Naive thymus-derived CD4-positive, alpha-beta T cell (primary cell): Measurements from ENCODE around the gene LY9. TPM values are rescaled to one million over a fixed set of nuclear protein-coding genes. Genes with fewer than 3 reads are reported as not detected.
A peak's percentile ranks its signal among the peaks of the same experiment; 100 is the strongest.

Experiments used
- ATAC-seq: fragments of 150-1000 bp; cut with Tn5 transposase; 2 replicates; pipeline ENCODE4 v1.10.0; 2021; ENCODE audit warnings: mild to moderate bottlenecking, moderate library complexity
- CTCF ChIA-PET: fragments of 350-600 bp; sonication (Branson Sonifier 250); formaldehyde crosslinking; loops from one replicate; lab custom pipeline; 2021; ENCODE audit warnings: antibody characterized with exemption; lab: Charles Lee
- POLR2A ChIA-PET: fragments of 350-600 bp; sonication (Branson Sonifier 250); formaldehyde crosslinking; loops from one replicate; lab custom pipeline; 2021; ENCODE audit warnings: antibody characterized with exemption, inconsistent platforms; lab: Charles Lee
- DNase-seq, 9 donors: peaks; one replicate each; pipeline versions ENCODE4 v3.0.0 to v3.0.0-alpha.2; 2020 to 2022; ENCODE audit warnings: mixed read lengths in 1 of 9
- H3K27ac ChIP-seq: one replicate; pipeline ENCODE4 v1.7.0; 2013; ENCODE audit warnings: mild to moderate bottlenecking, low read depth, low read length, moderate library complexity
- H3K27me3 ChIP-seq, 2 donors: one replicate each; pipeline ENCODE4 v1.7.0; 2013; ENCODE audit warnings: low read length in 2 of 2, mild to moderate bottlenecking in 2 of 2, moderate library complexity in 2 of 2; ENCODE audit not compliant: control insufficient read depth in 2 of 2, insufficient read depth in 2 of 2
- H3K36me3 ChIP-seq, 3 experiments: 1 replicate in 2 of 3; 2 replicates in 1 of 3; pipeline ENCODE4 v1.7.0; 2013; ENCODE audit warnings: low read length in 3 of 3, mild to moderate bottlenecking in 3 of 3, moderate library complexity in 1 of 3; ENCODE audit not compliant: insufficient read depth in 3 of 3, control insufficient read depth in 2 of 3
- H3K4me1 ChIP-seq, 2 donors: one replicate each; pipeline ENCODE4 v1.7.0; 2013; ENCODE audit warnings: low read length in 2 of 2, mild to moderate bottlenecking in 2 of 2, moderate library complexity in 1 of 2; ENCODE audit not compliant: control insufficient read depth in 2 of 2, insufficient read depth in 2 of 2
- H3K4me3 ChIP-seq: 2 replicates; pipeline ENCODE4 v1.7.0; 2013; ENCODE audit warnings: mild to moderate bottlenecking, low read length
- H3K9me3 ChIP-seq, 3 experiments: 1 replicate in 2 of 3; 2 replicates in 1 of 3; pipeline ENCODE4 v1.7.0; 2013; ENCODE audit warnings: low read length in 3 of 3; ENCODE audit not compliant: control insufficient read depth in 2 of 3
- H3K27ac Mint-ChIP-seq, 9 donors: one replicate each; pipeline ENCODE4 v1.8.0; 2020 to 2022; ENCODE audit warnings: mixed read lengths in 9 of 9, mild to moderate bottlenecking in 8 of 9, moderate library complexity in 5 of 9, inconsistent platforms in 2 of 9
- H3K27me3 Mint-ChIP-seq, 5 donors: one replicate each; pipeline ENCODE4 v1.8.0; 2021 to 2022; ENCODE audit warnings: mixed read lengths in 5 of 5, mild to moderate bottlenecking in 1 of 5
- H3K36me3 Mint-ChIP-seq, 5 donors: one replicate each; pipeline ENCODE4 v1.8.0; 2020 to 2022; ENCODE audit warnings: mixed read lengths in 5 of 5, mild to moderate bottlenecking in 3 of 5, inconsistent platforms in 1 of 5
- H3K4me1 Mint-ChIP-seq, 7 donors: one replicate each; pipeline ENCODE4 v1.8.0; 2020 to 2022; ENCODE audit warnings: mixed read lengths in 7 of 7, mild to moderate bottlenecking in 3 of 7, inconsistent platforms in 1 of 7
- H3K4me3 Mint-ChIP-seq, 10 donors: one replicate each; pipeline ENCODE4 v1.8.0; 2020 to 2022; ENCODE audit warnings: mild to moderate bottlenecking in 10 of 10, mixed read lengths in 10 of 10, moderate library complexity in 6 of 10, inconsistent platforms in 2 of 10
- H3K9me3 Mint-ChIP-seq, 11 donors: one replicate each; pipeline ENCODE4 v1.8.0; 2020 to 2022; ENCODE audit warnings: mixed read lengths in 11 of 11, mild to moderate bottlenecking in 4 of 11, inconsistent platforms in 1 of 11, moderate library complexity in 1 of 11
- intact Hi-C, 2 donors: fragments of 100-400 bp; cut with micrococcal nuclease; formaldehyde crosslinking; loops; one replicate each; pipeline ENCODE4 v1.15.1; 2023
- polyA plus RNA-seq, 2 donors: library from polyadenylated mRNA; unstranded; fragments of 300-500 nt; fragmentation: Illumina TruSeq; gene quantifications; one replicate each; pipeline ENCODE4 v1.2.3, GENCODE V29; 2021
- total RNA-seq, 6 experiments: library from RNA in 5 of 6; stranded (reverse) in 5 of 6; gene quantifications; 1 replicate in 5 of 6; 2 replicates in 1 of 6; pipeline ENCODE4 v1.2.3 and lab custom pipeline; 2021 to 2026

LY9 gene
- total and polyA plus RNA-seq, 7 experiments from 2014 or later: 5.6 to 225 (median 140) TPM

GRCh38 chr1:160776178-160776577 is 19.8 kb upstream of the LY9 start:
- peaks cover 0 to 3% (median 0%) of the 10 kb centered on the region in 5 donors for H3K36me3 Mint-ChIP-seq
- H3K9me3 Mint-ChIP-seq: peaks cover 0 to 2% (median 0%) of the 10 kb centered on the region in 11 donors
- H3K36me3 ChIP-seq: no peaks in the 10 kb centered on the region
- H3K9me3 ChIP-seq: no peaks in the 10 kb centered on the region
- H3K4me3 ChIP-seq: no peak overlapping the region
- H3K4me1 Mint-ChIP-seq: peaks cover 8 to 33% (median 14%) of the 10 kb centered on the region in 7 donors
- H3K27me3 Mint-ChIP-seq: no peaks in the 10 kb centered on the region
- no peaks in the 10 kb centered on the region for H3K27me3 ChIP-seq
- H3K27ac Mint-ChIP-seq: peak overlapping the region in 1 of 9 donors; percentile 75
- ATAC-seq (no peak), DNase-seq (no peak)
- no peak overlapping the region for H3K27ac ChIP-seq
- POLR2A ChIA-PET: interaction anchor here (0.9 to 1.3 kb wide), 4 partner anchors 11 to 68 kb away, joined by 3 to 6 read pairs (median 3); partner anchors contain the start of gene LY9
- intact Hi-C loops: loop anchor here in 1 of 2 donors (2.0 to 5.0 kb wide), 2 partner anchors 111 to 175 kb away; partner anchors contain the start of gene ITLN1
- no peaks in the 10 kb centered on the region for H3K4me1 ChIP-seq
- CTCF ChIA-PET: interaction anchor here (1.2 to 4.8 kb wide), 15 partner anchors 8 to 177 kb away, joined by 3 to 49 read pairs (median 7); partner anchors contain the start of gene ITLN2
- no peak overlapping the region for H3K4me3 Mint-ChIP-seq

GRCh38 chr1:160777486-160778089 is 18.4 kb upstream of the LY9 start:
- H3K27me3 Mint-ChIP-seq: no peaks in the 10 kb centered on the region
- peaks cover 12 to 42% (median 15%) of the 10 kb centered on the region in 7 donors for H3K4me1 Mint-ChIP-seq
- Histone ChIP-seq H3K27ac (no peak overlapping the region), H3K9me3 (no peaks in the 10 kb centered on the region), H3K36me3 (no peaks in the 10 kb centered on the region), H3K4me3 (no peak overlapping the region), H3K27me3 (no peaks in the 10 kb centered on the region), H3K4me1 (peaks cover 0 to 11% of the 10 kb centered on the region in 2 donors)
- no peaks in the 10 kb centered on the region for H3K36me3 Mint-ChIP-seq
- peak in 7 of 9 donors; percentile 50 to 74 (median 68) for DNase-seq
- intact Hi-C loops: loop anchor here (1.0 to 5.0 kb wide), 7 partner anchors 19 to 213 kb away; partner anchors contain the start of genes ITLN1 (in 1 of the 2) and LY9 (in 1 of the 2)
- ATAC-seq: peak; percentile 80
- H3K4me3 Mint-ChIP-seq: no peak overlapping the region
- CTCF ChIA-PET: interaction anchor here (0.6 to 4.8 kb wide), 21 partner anchors 9 to 240 kb away, joined by 3 to 49 read pairs (median 5); partner anchors contain the start of gene ITLN2
- H3K9me3 Mint-ChIP-seq: no peaks in the 10 kb centered on the region
- H3K27ac Mint-ChIP-seq: peak overlapping the region in 4 of 9 donors; percentile 17 to 80 (median 37)
- POLR2A ChIA-PET: interaction anchor here (0.5 to 1.3 kb wide), 6 partner anchors 19 to 339 kb away, joined by 3 to 9 read pairs (median 3); partner anchors contain the start of gene LY9

GRCh38 chr1:160778976-160779375 is 17.0 kb upstream of the LY9 start:
- no peaks in the 10 kb centered on the region for H3K36me3 ChIP-seq
- H3K27me3 Mint-ChIP-seq: peaks cover 0 to 2% (median 0%) of the 10 kb centered on the region in 5 donors
- no peaks in the 10 kb centered on the region for H3K36me3 Mint-ChIP-seq
- DNase-seq: no peak
- no peaks in the 10 kb centered on the region for H3K9me3 Mint-ChIP-seq
- no peak overlapping the region for H3K4me3 ChIP-seq
- intact Hi-C loops: loop anchor here in 1 of 2 donors (5.0 kb wide), 1 partner anchor 108 kb away; the partner anchor contains the start of gene ITLN1
- H3K27ac Mint-ChIP-seq: no peak overlapping the region
- peaks cover 0 to 13% of the 10 kb centered on the region in 2 donors for H3K4me1 ChIP-seq
- ChIA-PET POLR2A (interaction anchor here (0.7 to 1.3 kb wide), 4 partner anchors 14 to 173 kb away, joined by 3 to 5 read pairs (median 4); partner anchors contain the start of gene LY9), CTCF (interaction anchor here (1.5 to 3.3 kb wide), 5 partner anchors 10 to 176 kb away, joined by 5 to 15 read pairs (median 5); partner anchors contain the start of genes ITLN2 and LY9)
- H3K4me3 Mint-ChIP-seq: no peak overlapping the region
- no peaks in the 10 kb centered on the region for H3K27me3 ChIP-seq
- H3K9me3 ChIP-seq: no peaks in the 10 kb centered on the region
- H3K27ac ChIP-seq: no peak overlapping the region
- no peak for ATAC-seq
- H3K4me1 Mint-ChIP-seq: peaks cover 14 to 34% (median 22%) of the 10 kb centered on the region in 7 donors

GRCh38 chr1:160779626-160780397 is 16.2 kb upstream of the LY9 start:
- Histone ChIP-seq H3K27ac (no peak overlapping the region), H3K4me3 (no peak overlapping the region), H3K9me3 (no peaks in the 10 kb centered on the region), H3K4me1 (peaks cover 0 to 13% of the 10 kb centered on the region in 2 donors), H3K27me3 (no peaks in the 10 kb centered on the region), H3K36me3 (no peaks in the 10 kb centered on the region)
- ChIA-PET CTCF (interaction anchor here (0.6 to 3.3 kb wide), 16 partner anchors 10 to 337 kb away, joined by 3 to 15 read pairs (median 4); partner anchors contain the start of genes ITLN2 and LY9), POLR2A (interaction anchor here (0.7 to 2.0 kb wide), 5 partner anchors 14 to 172 kb away, joined by 3 to 5 read pairs (median 4); partner anchors contain the start of gene LY9)
- Mint-ChIP-seq H3K27me3 (peaks cover 0 to 7% (median 0%) of the 10 kb centered on the region in 5 donors), H3K4me3 (no peak overlapping the region), H3K9me3 (no peaks in the 10 kb centered on the region), H3K4me1 (peaks cover 11 to 31% (median 21%) of the 10 kb centered on the region in 7 donors), H3K27ac (no peak overlapping the region), H3K36me3 (no peaks in the 10 kb centered on the region)
- ATAC-seq (peak; percentile 47), DNase-seq (peak in 3 of 9 donors; percentile 20 to 33 (median 26))
- intact Hi-C loops: loop anchor here in 1 of 2 donors (5.0 kb wide), 1 partner anchor 107 kb away; the partner anchor contains the start of gene ITLN1

- Histone ChIP-seq H3K27ac (no peak overlapping the region), H3K36me3 (no peaks in the 10 kb centered on the region), H3K4me1 (peaks cover 0 to 13% of the 10 kb centered on the region in 2 donors), H3K27me3 (no peaks in the 10 kb centered on the region), H3K4me3 (no peak overlapping the region), H3K9me3 (no peaks in the 10 kb centered on the region)
- ATAC-seq (no peak), DNase-seq (no peak)
- peaks cover 7 to 26% (median 17%) of the 10 kb centered on the region in 7 donors for H3K4me1 Mint-ChIP-seq
- POLR2A ChIA-PET: interaction anchor here (2.0 kb wide), 1 partner anchor 50 kb away, joined by 4 read pairs; no protein-coding TSS in a partner anchor
- intact Hi-C loops: no loop called here
- no peaks in the 10 kb centered on the region for H3K9me3 Mint-ChIP-seq
- CTCF ChIA-PET: interaction anchor here (0.6 to 3.3 kb wide), 17 partner anchors 10 to 336 kb away, joined by 3 to 15 read pairs (median 3); partner anchors contain the start of genes ITLN2 and LY9
- H3K27ac Mint-ChIP-seq: no peak overlapping the region
- no peak overlapping the region for H3K4me3 Mint-ChIP-seq
- H3K36me3 Mint-ChIP-seq: no peaks in the 10 kb centered on the region
- peaks cover 0 to 11% (median 0%) of the 10 kb centered on the region in 5 donors for H3K27me3 Mint-ChIP-seq
Observed at GRCh38 chr1:160780398-160780755, 15.6 kb upstream of the LY9 start.
